Nephron (organoid): ENCODE results near the gene PIM3.

Experiments used
- H3K27ac Mint-ChIP-seq, 3 experiments: 2 replicates each; pipeline ENCODE4 v1.8.0; 2020; ENCODE audit warnings: mixed read lengths in 3 of 3, mild to moderate bottlenecking in 2 of 3, moderate library complexity in 1 of 3
- H3K27me3 Mint-ChIP-seq: 2 replicates; pipeline ENCODE4 v1.8.0; 2021; ENCODE audit warnings: low read depth, mild to moderate bottlenecking, moderate library complexity, mixed read lengths
- H3K36me3 Mint-ChIP-seq: 2 replicates; pipeline ENCODE4 v1.8.0; 2020; ENCODE audit warnings: low read depth, mixed read lengths
- H3K4me1 Mint-ChIP-seq: 2 replicates; pipeline ENCODE4 v1.8.0; 2020; ENCODE audit warnings: mixed read lengths
- H3K4me3 Mint-ChIP-seq, 3 experiments: 2 replicates each; pipeline ENCODE4 v1.8.0; 2020; ENCODE audit warnings: mild to moderate bottlenecking in 3 of 3, mixed read lengths in 3 of 3, moderate library complexity in 2 of 3
- H3K9me3 Mint-ChIP-seq: 2 replicates; pipeline ENCODE4 v1.8.0; 2020; ENCODE audit warnings: mixed read lengths
- CTCF ChIP-seq, 3 experiments: fragments of 200-600 bp; sonication (generic); IDR thresholded peaks; one replicate each; pipeline ENCODE4 v1.5.0; 2021; ENCODE audit warnings: antibody characterized with exemption in 3 of 3; ENCODE audit not compliant: unreplicated experiment in 3 of 3

Gene PIM3

DNA sequence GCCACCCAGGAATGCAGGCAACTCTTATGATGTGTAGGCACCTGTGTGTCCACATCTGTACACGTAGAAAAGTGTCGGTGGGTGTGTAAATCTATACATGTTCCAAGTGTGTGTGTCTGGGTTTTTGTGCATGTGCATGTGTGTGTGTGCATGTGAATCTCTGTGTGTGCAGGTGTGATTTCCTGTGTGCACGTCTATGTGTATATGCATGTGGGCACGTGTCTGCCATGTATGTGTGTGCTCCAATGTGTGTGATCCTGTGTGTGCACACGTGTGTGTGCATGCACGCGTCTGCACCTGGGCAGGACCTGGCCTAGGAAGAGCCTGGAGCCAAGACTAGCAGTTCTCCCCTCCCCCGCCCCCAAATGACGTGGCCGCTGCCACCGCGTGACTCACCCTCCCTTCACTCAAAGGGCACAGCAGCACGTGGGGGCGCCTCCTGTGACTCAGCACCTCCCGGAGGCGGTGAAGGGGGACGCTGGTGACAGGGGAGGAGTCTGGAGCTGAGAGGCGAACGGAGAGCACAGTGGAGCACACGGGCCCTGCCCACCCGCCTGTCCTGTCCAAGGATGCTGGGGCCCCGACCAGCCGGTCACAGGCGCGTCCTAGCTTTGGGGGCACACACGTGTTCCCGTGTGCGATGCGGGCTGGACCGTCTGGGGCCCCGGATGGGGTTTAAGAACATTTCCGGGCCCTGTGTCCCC, 10.1 kb downstream of the PIM3 start:
- peak overlapping the region in 2 of 3 experiments; percentile 25 to 75 for H3K27ac Mint-ChIP-seq
- TF ChIP-seq CTCF (IDR thresholded peaks at IDR 0.05; ENCODE audit: unreplicated experiment in 3 of 3): no peak
- H3K27me3 Mint-ChIP-seq: peaks cover 8% of the 10 kb centered on the region
- no peaks in the 10 kb centered on the region for H3K9me3 Mint-ChIP-seq
- peaks cover 5% of the 10 kb centered on the region for H3K4me1 Mint-ChIP-seq
- H3K36me3 Mint-ChIP-seq: no peaks in the 10 kb centered on the region
- peak overlapping the region; percentile 70 to 72 (median 72) for H3K4me3 Mint-ChIP-seq

GRCh38 chr22:49971232-49972162, 10.9 kb downstream of the PIM3 start:
- H3K4me3 Mint-ChIP-seq: peak overlapping the region in 2 of 3 experiments; percentile 70 to 72

DNA sequence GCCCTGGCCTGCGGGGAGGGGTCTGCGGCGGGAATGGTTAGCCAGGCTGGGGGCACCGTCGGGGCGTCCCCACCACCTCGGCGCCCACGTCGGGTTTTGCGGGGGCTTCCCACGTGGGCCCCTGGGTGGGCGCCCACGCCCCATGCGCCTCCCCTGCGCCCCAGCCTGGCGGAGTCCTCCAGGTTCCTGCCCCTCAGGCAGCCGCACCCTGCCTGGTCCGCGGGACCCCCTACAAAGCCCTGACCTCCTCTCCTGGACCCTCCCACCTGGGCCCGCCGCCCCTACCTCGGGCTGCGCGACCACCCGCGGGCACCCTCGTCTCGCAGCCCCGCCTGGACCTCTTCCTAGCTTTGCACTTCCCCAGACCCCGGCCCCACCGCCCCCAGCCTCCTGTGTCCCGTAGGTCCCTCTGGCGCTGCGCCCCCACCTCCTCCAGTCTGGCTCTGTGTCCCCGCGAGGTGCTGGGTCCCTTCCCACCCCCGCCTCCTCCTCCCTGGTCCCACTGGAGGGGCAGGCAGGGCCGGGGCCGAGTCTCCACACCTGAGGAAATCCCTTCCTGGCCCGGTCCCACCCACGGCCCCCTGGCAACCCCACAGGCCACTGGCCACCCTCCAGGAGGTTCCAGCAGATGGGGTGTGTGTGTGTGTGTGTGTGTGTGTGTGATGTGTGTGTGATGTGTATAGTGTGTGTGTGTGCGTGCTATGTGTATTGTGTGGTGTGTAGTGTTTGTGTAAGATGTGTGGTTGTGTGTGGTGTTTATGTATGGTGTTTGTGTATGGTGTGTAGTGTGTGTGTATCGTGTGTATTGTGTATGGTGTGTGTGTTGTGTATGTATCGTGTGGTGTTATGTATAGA, 11.8 kb downstream of the PIM3 start:
- H3K27me3 Mint-ChIP-seq: peaks cover 12% of the 10 kb centered on the region
- no peak for TF ChIP-seq CTCF (IDR thresholded peaks at IDR 0.05; ENCODE audit: unreplicated experiment in 3 of 3)
- H3K27ac Mint-ChIP-seq: no peak overlapping the region
- no peak overlapping the region for H3K4me3 Mint-ChIP-seq
- peaks cover 5% of the 10 kb centered on the region for H3K4me1 Mint-ChIP-seq
- H3K36me3 Mint-ChIP-seq: no peaks in the 10 kb centered on the region
- no peaks in the 10 kb centered on the region for H3K9me3 Mint-ChIP-seq

More at GRCh38 chr22:49971232-49972162, 10.9 kb downstream of the PIM3 start:
- Mint-ChIP-seq H3K4me1 (peaks cover 5% of the 10 kb centered on the region), H3K9me3 (no peaks in the 10 kb centered on the region), H3K36me3 (no peaks in the 10 kb centered on the region), H3K27ac (no peak overlapping the region), H3K27me3 (peaks cover 8% of the 10 kb centered on the region)
- TF ChIP-seq CTCF (IDR thresholded peaks at IDR 0.05; ENCODE audit: unreplicated experiment in 3 of 3): no peak

GRCh38 chr22:49973018-49973961, 12.7 kb downstream of the PIM3 start:
- peaks cover 12% of the 10 kb centered on the region for H3K27me3 Mint-ChIP-seq
- no peaks in the 10 kb centered on the region for H3K36me3 Mint-ChIP-seq
- no peak overlapping the region for H3K27ac Mint-ChIP-seq
- H3K9me3 Mint-ChIP-seq: peaks cover under 1% of the 10 kb centered on the region
- TF ChIP-seq CTCF (IDR thresholded peaks at IDR 0.05; ENCODE audit: unreplicated experiment in 3 of 3): no peak
- H3K4me1 Mint-ChIP-seq: peaks cover 5% of the 10 kb centered on the region
- H3K4me3 Mint-ChIP-seq: no peak overlapping the region
